Stimulated activated CD8-positive, alpha-beta memory T cell treated with anti-CD3 and anti-CD28 coated beads, Interleukin-7, amount 100 ng/mL, for 24 hours (primary cell): ENCODE results near the gene ADCY4.

Source experiments
- DNase-seq: peaks from one replicate; pipeline ENCODE4 v3.0.0-alpha.2; 2020; ENCODE audit warnings: low read depth

Gene ADCY4

DNA sequence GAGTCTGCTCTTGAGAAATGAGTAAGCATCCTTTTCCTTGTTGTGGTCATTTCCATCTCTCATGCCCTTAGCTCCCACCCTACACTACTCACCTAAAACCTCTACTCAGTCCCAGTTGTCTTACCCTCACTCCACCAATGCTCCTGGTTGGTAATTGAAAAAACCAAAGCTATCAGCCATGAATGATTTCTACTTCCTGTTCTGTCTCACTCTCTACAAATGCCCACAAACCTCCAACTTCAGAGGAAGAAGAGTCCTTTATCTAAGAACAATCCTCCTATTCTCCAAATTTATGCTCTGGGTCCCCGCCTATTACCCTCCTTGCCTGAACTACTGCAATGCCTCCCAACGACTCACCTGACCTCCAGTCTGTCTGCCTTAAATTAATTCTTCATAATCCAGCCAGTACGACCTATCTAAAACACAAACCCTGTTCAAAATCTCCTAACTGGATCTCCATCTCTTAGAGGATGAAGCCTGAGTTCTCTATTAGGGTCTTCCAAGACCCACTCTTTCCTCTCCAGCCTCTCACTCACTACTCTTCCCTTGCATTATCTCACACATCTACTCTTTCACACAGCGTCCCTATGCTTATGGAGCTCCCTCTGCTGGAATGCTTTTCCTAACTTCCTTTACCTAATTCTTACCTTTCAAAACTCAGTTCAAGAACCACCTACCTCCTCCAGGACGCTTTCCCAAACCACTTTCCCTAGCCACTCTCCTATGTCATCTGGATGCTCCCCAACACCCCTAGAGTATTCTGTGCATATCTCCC, 37.5 kb downstream of the ADCY4 start:
- DNase-seq: no peak

DNA sequence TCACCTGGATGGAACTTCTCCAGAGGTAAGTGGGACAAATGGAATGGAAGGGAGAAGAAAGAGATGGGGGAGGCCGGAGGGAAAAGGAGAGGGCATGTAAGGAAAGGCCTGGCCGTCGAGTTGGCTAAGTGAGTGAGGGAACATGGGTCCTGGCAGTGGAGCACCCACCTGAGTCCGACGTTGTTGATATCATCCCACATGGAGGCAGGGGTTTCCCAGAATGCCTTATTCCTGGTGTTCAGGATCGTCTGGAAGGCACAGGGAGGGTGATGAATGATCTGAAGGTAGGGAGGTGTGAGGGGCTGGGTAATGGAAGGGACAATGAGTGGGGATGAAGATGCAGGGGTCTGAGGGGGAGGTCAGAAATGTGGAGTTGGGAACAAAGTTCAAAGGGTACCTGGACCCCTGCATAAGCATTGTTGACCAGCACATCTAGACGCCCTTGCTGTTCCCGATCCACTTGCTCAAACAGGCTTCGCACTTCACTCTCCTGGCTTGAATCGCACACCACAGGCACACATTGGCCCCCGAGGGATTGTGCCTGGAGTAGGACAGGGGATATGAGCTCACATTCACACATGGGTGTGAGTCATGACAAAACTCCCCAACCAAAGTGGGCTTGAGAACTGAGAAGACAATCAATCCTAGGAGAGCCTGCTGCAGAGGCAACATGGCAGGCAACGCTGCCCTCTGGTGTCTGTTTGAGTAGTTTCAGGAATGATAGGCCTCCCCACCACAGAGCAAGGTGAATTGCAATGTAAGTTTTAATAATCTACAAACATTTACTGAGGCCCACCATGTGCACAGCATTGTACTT, 38.3 kb downstream of the ADCY4 start:
- DNase-seq: no peak

DNA sequence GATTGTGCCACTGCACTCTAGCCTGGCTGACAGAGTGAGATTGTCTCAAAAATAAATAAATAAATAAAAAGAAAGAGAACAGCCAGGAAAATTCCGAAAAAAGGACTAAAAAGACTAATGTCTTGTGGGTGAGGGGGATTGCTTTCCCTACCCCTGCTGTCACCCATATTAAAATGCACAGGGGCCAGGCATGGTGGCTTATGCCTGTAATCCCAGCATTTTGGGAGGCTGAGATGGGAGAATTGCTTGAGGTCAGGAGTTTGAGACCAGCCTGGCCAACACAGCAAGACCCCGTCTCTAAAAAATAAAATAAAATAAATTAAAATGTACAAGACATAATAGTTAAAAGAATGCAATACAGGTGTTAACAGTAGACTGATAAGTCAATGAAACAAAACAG, 41.3 kb downstream of the ADCY4 start:
- no peak for DNase-seq

DNA sequence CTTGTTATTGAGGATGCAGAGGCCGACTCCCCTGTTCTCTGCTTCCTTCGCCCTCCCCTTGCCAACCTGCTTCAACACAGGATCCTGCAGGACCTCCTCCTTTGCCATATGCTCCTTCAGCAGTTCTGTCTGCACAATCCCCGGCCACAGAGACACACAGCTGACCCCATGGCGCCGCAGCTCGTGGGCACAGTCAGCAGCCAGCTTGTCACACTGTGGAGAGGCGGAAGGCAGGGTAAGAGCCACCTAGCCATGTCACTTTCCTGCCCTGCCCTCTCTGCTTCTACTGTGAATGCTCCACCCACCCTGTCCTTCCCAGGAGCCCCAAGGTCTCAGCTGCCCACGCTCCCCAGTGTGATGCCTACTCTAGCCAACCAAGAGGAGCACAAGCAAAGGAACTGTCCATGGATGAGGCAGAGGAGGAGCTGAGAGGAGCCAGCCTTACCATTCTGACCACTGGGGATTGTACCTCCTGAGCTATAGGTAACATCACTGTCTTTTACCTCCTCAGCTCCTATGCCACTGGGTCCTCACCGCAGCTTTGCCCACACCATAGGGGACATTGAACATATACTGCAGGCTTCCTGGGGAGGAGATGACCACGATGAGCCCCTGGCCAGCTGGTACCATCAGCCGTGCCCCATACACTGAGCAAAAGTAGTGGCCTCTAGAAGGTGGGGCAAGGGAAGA, 42.6 kb downstream of the ADCY4 start:
- DNase-seq: no peak

DNA sequence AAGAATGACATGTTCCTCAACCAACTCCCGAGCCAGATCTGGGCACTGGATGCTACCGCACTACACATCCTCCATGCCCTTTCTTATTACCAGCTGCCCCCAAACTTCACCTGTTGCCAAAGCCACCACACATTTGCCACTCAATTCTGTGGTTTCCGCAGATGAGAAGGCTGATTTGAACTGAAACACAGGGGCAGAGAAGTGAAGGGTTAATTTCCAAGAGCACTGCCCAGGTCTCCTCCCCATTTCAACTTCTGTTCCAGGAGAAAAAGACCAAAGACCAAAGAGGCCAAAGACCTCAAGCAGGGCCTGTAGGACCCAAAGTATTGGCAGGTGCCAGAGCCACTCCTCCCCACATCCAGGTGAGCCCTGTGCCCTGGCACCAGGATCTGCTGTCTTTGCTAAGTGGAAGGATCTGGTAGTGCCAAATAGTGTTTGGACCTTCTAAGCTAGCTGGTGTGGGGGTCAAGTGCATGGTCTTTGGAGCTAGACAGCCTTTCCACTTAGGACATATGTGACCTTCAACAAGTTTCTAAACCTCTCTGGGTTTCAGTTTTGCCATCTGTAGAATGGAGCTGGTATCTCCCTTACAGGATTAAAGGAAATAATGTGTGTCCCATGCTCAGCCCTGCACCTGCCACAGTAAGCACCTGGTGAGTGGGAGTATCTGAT, 43.3 kb downstream of the ADCY4 start:
- DNase-seq: no peak

GRCh38 chr14:24290746-24291145, 44.1 kb downstream of the ADCY4 start:
- DNase-seq: no peak

DNA sequence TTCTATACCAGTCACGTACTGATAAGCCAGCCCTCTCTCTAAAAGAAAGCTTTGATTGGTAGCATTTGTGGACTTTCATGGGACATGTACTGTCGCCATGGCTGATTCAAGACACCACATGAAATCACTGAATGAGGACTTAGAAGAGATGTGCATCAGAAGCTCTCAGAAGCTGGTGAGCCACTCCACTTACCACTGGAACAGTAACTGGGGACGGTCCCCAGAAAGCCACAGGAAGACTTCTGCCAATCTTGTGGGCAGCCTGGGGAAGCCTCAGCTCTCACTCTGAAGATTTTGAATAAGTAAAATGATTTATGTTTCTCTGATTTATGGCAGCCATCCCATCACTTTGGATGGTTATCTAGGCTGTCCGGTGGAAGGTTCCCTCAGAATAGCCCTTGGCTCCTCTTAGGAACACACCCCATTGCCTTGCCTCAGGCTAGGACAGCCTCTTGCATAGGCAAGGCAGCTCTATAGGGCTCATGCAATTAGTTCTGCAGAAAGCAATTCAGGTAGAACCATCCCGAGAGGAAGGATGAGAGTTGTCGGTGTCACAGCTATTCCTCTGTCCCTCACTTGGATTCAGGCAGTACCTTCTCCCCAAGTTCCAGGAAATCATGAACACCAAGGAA, 45.1 kb downstream of the ADCY4 start:
- DNase-seq: no peak

GRCh38 chr14:24286996-24287395, 47.9 kb downstream of the ADCY4 start:
- no peak for DNase-seq

DNA sequence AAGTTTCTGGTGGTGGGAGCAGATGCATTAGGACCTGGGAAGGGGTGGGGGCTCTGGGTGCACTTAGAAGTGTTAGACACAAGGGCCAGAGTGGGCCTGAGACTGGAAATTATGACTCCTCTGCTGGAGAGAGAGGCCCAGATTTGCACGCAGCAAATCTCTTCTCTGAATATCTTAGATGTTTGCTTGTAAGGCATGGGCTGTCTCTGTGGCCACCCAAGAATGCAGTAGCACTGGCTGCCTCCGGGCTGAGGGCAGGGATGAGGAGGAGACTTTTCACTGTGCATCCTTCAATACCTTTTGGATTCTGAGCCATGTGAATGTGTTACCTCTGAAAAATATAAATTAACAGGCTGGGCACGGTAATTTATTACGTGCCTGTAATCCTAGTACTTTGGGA, 49.5 kb downstream of the ADCY4 start:
- no peak for DNase-seq

GRCh38 chr14:24284501-24285035, 50.3 kb downstream of the ADCY4 start:
- no peak for DNase-seq

GRCh38 chr14:24283796-24284460, 50.9 kb downstream of the ADCY4 start:
- no peak for DNase-seq

DNA sequence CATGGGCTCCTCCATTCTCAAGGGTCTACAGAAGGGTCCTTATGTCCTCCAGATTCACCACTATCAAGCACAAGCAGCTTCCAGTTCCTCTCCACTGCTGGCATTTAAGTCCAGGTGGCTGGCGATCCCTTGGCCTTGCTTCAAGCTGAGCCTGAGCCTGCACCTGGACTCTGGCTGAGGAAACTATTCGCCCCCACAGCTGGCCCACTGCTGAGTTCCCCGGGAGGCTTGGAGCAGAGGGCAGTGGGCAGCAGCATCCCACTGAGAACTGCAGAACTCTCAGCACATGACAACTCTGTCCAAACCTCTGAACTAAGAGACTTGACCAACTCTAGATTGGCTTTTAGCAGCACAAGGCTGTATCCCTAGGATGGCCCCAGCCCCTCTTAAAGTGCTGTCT, 52.1 kb downstream of the ADCY4 start:
- DNase-seq: no peak

DNA sequence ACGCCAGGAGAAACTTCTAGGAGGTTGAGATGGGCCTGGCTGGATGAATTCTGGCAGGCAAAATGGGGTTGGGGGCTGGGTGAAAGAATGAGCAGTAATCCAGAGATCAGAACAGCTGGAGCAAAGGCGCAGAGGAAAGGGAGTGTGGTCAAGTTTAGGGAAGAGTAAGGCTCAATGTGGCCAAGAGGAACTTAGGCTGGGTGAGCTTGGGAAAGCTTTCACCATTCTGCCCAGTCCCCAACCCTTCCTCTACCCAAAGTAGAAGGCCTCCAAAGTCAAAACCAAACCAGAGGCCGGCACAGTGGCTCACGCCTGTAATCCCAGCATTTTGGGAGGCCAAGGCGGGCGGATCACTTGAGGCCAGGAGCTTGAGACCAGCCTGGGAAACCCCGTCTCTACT, 53.2 kb downstream of the ADCY4 start:
- DNase-seq: no peak

GRCh38 chr14:24280797-24281460, 53.9 kb downstream of the ADCY4 start:
- no peak for DNase-seq

DNA sequence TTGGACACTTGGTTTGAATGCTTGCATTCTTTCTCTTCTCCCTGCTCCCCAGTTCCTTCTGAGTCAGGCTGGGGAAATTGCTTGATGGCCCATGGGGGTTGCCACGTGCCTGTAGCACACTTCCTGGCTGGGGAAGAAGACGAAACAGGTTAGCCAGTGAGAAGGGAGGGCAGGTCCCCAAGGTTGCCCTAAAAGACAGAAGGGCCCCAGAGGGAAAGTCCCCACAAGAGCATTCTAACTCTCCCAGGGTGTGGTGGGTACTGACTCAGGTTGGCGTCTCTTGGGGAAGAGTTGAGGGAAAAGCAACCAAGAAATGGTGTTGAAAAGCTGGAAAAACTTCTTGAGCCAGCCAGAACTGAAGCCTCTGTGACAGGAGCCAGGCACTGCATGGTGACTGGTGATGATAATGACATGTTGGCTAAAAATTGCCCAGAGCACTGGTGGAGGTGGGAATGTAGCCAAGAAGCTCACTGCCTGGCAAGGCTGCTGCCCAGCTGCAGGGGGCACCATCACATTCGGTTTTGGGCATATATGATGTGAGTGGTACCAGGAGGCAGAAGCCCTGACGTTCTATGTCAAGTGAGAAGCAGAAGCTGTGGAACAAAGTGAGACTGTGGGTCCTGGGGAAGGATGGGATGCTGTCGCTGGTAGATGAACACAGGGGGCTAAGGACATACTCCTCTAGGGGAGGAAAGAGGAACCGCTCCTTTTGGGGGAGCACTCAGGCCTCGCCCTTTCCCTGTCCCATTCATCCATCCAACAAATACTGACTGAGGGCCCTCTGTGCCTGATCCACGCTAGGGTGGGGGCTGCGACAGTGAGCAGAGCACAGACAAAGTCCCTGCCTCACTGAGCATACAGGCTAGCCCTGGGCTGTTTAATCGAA, 55.3 kb downstream of the ADCY4 start:
- no peak for DNase-seq

- no peak for DNase-seq
Observed at GRCh38 chr14:24278424-24278823, 56.4 kb downstream of the ADCY4 start.

- DNase-seq: no peak
Observed at GRCh38 chr14:24277606-24278321, 57.1 kb downstream of the ADCY4 start.

DNA sequence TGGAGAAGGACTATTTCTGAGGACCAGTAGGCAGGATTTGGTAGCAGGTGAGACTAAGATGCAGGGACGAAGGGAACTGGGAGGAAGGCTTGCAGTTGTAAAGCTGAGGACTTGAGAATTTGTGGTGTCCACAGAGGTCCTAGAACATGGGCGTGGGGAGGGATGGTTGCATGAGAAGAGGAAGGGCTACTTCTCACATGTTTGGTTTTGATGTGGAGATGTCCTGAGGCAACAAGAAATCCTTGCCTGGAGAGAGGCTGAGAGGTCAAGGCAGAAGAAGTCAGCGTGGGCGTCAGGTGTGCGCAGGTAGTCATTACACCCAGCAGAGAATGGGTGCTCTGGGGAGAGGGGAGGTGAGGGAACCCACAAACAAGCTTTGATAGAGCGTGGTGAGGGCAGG, 57.8 kb downstream of the ADCY4 start:
- DNase-seq: no peak

- DNase-seq: no peak
Observed at GRCh38 chr14:24274101-24274543, 60.7 kb downstream of the ADCY4 start.
